ENCODE results near the gene SPAG9.
"Not testable (repeated sequence)": the region's sequence is repeated elsewhere in the genome, so short reads cannot be mapped to it uniquely, and the experiment has no call there.

SPAG9 gene

DNA sequence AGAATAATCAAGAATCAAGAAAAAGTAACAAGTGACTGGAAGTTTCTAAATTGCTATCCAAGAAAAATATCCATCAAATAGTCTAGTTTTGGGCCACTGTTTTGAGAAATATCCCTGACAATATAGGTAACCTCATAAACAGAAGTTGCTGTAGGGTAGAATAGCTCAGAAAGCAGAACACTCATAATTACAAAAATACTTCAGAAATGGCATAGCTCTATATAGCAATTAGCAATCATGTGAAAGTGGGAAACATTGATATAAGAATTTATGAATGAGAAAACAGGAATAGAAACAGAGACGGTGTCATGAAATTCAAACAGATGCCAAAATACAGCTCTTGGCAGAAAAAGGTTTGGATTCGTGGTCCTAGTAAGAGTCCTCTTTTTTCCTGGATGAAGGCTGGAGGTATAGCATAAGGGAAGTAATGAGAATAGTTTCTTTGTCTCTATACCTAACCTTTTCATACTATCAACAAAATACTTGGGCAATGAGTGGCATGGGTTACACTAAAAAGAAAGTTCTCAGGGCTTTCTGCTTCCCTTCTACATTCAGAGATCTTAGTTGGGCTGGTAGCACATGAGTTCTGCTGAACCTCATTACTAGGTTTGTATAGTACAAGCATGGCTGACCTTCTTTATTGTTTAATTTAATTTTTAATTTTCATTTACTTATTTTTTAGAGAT lies 33.5 kb downstream of the SPAG9 start:
- no peak for DNase-seq

DNA sequence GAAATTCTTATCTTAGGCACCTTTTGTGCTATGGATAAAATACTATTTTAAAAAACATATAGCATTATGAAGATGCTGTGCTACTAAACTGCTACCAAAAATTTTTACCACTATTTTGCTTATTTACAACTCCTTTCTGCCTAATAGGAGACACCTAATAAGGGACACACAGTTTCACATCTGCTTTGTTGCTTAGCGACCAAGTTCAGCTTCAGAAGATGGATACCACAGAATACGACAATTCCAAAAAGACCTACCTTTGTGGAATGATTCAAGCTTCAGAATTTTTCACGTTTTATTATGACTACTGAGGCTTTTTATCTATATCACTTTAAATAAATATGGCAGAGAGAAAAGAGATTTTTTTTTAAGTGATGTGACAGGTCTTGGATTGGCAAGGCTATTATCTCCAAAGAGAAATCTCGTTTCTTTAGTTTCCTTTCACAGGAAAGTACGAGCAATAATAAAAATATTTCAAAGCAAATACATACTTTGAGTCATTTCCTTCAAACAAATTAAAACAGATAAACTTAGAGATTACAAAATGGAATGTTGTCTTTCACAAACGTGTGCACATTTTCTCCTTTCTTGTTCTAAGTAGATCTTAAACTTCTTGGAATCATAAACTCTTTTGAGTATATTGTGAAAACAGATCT lies 35.4 kb downstream of the SPAG9 start:
- no peak for DNase-seq

DNA sequence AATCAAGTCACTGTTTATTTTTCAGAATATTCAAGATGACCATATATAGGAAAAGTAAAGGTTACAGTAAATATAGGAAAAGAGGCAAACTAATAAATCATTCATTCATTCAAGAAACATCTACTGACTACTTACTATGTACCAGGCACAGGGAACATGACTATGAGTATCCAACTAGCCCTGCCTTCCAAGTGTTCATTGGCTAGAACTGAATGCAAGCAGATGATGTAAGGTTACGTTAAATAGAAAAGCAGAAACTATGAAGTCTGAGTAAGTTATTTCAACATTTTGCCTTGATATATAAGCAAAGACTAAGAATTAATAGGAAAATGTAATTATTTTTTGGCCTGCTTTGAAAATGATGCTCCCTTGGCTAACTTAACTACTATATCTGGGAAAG lies 36.7 kb downstream of the SPAG9 start:
- DNase-seq, result no peak

DNA sequence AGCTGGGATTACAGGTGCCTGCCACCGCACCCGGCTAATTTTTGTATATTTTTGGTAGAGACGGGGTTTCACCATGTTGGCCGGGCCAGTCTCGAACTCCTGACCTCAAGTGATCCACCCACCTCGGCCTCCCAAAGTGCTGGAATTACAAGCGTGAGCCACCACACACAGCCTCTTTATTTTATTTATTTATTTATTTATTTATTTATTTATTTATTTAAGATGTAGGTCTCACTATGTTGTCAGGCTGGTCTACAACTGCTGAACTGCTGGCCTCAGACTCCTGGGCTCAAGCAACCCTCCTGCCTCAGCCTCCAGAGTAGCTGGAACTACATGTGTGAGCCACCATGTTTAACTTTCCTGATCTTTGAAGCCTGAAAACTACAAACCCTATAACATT lies 37.3 kb downstream of the SPAG9 start:
- DNase-seq, result not testable (repeated sequence)

DNA sequence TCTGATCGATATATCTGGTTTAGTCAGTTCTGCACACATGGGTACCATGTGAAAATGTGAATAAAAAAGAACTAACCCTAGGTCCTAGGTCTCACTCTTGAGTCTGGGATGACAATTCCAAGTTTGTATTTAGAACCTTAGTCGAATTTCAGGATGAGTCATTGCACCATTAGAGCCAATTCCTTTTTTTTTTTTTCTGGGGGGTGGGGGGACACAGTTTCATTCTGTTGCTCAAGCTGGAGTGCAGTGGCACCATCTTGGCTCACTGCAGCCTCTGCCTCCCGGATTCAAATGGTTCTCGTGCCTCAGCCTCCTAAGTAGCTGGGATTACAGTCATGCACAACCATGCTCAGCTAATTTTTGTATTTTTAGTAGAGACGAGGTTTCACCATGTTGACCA lies 41.6 kb downstream of the SPAG9 start:
- no peak for DNase-seq

DNA sequence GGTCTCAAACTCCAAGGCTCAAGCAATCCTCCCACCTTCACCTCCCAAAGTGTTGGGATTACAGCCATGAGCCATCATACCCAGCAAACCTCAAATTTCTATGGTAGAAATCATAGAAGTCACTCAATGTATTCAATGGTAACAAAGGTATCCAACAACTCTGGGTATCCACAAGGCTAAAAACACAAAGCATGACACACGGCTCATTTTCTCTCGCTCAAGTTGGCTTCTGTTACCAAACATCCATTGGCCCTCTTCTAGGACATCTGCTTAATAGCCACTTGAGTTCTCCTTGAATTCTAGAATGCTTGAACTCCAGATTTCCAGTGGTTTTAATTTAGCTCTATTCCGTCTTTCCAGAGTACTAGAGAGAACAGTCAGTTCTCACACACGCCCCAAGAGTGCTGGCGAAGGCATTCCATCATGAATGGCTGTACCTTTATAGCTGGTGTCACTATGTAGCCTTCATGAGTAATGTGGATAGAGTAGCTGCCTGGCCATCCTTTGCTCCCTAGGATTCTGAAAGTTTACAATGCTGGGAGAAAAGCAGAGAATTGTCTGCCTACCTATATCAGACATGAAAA lies 42.6 kb downstream of the SPAG9 start:
- DNase-seq, result no peak

DNA sequence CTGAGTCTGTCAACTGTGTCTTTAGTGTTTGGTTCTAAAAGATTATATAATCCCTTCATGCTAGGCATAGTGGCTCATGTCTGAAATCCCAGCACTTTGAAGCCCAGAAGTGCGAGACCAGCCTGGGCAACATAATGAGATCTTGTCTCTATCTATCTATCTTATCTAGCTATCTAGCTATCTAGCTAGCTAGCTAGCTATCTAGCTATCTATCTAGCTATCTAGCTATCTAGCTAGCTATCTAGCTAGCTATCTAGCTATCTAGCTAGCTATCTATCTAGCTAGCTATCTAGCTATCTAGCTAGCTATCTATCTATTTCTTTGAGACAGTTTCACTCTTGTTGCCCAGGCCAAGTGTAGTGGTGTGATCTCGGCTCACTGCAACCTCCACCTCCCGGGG lies 43.8 kb downstream of the SPAG9 start:
- no peak for DNase-seq

DNA sequence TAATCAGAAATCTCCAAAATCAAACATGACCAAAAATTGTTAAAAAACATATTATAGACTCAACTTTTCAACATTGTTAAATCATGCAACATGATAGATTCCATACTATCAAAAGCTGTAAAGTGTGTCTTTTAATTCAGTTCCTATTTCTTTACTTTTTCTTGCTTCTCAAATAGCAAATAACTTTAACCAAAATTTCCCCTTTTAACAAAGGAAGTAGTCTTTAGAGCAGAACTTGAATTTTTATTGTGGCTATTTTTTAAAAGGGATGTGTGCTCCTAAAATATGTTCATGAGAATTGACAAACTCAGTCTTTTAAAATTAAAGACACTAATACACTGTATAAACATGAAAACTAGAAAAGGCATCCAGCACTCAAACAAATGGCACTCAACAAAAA lies 49.1 kb downstream of the SPAG9 start:
- no peak for DNase-seq

DNA sequence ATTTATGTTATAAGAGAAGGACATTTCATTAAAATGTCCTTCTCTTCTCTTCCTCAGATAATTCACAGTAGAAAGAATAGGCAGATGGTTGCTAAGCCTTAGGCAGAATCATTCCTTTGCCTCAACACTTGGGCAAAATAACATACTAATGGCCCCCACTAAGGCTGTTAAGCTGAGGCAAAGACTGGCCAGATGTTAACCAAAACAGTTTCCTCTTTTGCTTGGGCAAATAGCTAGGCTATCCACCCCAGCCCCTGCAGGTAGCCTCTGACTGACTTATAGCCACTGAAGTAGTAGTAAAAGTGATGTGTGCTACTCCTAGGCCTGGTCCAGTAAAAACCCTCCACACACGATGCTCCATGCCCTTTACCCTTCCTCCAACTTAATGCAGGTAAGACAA lies 55.2 kb downstream of the SPAG9 start:
- DNase-seq, result no peak

DNA sequence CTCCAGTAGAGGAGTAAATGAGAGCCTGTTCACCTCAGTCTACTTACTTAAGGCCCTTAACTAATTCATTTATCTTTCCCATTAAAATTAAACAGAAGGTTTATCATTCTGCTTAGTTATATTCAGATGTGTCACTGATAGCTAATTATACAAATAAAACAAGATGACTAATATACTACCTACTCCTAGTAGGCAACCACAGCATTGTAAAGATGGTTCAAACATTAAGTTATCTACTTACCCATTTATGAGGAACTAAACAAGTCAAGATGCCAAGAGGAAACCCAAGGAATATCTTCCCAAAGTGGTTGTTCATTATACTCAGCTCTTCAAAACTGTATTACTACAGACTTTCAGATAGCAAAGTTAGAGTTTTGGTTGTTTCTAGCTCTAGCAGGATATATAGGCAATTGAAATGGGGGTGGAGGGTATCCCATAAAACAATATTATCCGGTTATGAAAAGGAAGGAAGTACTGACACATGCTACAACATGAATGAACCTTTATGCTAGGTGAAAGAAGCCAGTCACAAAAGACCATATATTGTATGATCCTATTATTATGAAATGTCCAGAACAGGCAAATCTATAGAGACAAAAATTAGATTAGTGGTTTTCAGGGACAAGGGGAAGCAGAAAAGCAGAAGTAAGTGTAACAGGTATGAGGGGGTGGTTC lies 56.5 kb downstream of the SPAG9 start:
- no peak for DNase-seq

DNA sequence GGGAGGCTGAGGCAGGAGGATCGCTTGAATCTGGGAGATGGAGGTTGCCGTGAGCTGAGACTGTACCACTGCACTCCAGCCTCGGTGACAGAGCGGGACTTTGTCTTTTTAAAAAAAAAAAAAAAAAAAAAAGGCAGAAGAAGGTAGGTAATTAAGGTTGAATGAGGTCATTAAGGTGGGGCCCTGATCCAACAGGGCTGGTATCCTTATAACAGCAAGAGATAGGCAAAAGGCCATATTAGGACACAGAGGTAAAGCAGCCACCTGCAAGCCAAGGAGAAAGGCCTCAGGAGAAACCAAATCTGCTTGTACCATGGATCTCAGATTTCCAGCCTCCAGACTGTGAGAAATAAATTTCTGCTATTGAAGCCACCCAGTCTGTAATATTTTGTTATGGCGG lies 60.3 kb downstream of the SPAG9 start:
- DNase-seq, result no peak

DNA sequence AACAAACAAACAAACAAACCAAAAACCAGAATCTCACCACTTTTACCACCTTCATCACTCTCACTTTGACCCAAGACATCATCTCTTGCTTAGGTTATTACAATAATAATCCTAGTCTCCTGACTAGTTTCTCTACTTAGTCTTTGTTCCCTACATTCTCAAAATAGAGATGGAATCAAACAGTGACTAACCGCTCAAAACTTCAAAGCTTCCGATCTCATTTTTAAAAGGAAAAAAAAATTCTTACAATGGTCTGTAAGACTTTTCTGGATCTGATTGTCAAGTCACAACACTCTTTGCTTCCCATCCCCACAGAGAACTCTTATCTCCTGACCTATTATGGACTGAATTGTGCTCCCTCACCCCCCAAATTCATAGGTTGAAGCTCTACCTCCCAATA lies 60.9 kb downstream of the SPAG9 start:
- DNase-seq, result no peak

DNA sequence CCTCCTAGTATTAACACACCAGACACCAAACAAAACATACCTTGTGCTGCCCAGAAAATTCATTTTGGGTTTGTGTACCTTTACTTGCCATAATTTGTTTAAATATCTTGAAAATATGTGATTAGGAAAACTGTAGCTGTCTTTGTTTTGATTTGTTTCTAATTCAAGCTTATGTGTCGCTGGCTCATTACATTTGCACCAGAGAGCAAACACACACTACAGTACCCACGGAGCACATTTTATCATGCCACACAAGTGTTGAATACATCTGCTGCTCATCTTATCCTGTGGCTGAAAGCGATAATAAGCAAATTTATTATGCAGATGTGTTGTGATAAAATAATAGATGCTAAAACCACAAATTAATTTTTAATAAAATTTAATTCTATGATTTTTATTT lies 63.1 kb downstream of the SPAG9 start:
- DNase-seq, result no peak

DNA sequence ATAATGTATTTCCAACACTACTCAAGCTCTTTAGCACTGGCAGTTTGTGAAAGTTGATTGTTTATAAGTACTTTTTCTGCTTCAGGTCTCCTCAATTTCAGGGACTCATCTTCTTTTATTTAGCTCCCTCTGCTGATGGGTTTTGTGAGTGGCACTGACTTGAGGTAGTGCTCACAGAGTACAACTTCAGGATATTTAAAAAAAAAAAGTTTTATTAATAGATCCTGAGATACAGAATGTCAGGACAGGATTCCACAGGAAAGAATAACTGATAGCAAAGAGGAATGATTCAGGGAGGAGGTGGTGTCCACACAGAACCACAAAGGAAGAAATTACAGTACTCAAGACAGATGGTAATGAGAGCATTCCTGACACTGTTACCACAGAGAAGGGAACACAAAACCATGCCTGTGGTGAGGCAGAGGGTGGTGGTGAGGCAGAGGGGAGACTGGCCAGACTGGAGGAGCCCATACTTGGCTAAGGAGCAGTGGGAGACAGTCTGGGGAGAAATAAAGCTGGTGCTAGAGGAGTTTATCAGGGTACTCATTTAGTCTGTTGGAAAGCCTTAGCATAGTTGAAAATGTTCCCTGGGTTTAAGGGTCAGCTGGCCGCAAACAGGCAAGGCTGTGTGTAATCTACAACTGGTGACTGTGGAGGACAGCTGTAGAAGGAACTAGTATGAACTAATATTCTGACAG lies 63.7 kb downstream of the SPAG9 start:
- peak; percentile 29 for DNase-seq

DNA sequence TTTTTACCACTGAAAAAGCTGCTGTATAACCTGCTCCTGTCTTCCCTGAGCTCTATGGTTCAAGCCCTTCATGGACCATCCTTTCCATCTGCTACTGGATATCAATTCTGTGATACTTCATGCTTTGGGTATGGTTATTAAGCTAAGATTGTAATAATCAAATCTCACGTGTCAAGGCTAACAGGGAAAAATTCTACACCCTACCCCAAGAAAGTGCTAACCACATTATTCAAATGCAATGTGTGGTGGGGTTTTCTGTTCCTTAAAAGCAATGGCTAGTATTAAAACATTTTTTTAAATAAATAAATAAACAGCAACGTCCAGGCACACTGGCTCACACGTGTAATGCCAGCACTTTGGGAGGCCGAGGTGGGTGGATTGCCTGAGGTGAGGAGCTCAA lies 65.9 kb downstream of the SPAG9 start:
- no peak for DNase-seq

DNA sequence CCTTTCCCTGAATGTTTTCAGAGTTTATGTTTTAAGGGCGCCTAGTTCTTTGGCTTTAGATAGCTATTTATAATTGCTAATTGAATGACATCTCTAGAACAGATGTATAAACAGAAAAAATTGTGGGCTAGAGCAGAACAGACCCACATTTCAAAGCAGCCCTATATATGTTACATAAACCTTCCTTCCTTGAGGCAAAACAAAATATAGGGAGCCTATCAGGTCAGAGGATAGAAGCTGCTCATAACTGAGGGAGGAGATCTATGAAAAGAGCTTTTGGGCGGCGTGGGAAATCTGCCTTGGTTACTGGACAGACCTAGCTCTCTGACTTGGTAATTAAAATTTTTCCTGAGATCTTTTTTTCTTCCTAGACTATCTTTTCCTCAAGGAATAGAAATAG lies 68.4 kb downstream of the SPAG9 start:
- DNase-seq, result no peak

DNA sequence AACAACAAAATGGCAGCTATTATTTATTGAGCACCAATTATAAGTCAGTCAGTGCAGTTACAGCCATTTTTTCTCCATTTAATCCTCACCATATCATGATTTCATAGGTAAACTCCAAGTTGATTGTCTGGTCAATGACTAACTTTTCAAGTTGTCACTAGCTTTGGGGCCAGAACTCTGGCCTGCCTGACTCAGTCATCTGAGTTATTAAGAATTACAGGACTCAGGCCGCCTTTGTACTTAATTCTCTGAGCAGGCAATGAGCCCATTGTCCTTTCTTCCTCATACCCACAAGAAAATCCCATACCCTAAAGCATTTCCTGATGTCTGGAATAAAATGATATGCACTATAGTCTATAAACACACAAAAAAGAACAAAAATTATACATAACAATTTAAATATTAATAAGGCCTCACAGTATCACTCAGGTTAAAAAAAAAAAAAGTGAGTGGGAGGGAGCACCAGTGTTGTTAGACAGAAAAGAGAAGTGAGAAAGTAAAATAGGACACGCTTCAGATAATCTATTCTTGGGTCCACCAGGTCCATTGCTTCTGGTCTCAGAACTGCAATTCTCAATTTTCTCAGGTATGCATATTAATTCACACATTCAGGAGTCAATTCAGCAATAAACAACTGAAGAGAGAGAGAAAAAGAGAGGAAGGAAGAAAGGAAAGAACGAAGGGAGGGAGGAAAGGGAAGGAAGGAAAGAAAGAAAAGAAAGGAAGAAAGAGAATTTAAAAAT lies 70.2 kb downstream of the SPAG9 start:
- DNase-seq, result no peak

DNA sequence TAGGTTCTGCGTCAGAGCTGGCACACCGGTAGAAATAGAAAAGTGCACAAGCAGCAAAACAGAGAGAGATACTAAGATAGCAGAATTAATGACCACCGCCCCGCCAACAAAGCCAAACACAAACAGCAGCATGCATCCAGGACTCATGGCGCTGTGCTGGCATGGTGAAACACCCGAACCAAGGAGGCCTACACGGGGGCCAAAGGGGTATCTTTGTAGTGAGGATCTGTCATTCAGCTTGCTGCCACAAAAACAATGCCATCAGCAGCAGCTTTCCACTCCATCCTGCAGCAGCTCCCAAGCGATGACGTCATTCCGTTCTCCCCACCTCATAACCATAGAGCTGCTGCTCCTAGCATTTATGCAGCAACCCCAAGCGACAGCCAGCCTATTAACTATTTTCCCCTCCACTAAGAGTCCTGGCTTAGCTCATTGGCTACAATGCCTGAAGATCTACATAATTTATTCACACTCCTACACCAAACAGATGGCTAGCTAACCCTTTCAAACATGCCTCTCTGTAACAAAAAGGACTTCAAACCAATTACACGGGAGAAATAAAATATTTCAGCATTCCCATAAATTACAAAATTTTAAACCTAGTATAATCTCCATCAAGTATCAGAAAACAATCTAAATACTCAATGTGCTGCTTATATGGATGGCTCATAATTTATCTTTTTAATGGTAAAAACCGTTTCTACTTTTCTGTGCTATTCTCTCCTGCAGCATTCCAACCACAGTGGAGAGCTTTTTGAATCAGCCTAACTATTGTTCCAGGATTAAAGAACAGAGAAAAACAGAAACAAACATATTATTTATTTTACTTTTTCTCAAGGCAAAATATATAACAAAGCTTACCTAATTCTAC lies 73.9 kb downstream of the SPAG9 start:
- DNase-seq, result peak; percentile 98

DNA sequence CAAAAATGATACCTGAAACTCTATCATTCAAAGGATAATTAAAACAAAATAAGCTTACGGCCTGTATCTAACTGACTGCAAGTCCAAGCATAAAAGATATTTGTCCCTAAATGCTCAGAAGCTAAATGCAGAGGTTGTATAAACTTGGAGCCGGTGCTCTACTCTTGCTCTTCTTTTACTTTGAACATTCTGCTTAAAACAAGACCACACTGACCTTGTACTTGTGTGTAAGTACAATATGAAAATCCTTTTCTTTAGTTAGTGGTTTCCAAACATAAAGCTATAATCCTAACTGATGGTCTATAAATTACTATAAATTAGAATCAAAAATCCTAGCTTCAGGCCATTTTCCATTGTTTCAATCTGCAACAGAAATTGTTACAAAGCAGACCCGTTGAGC lies 74.6 kb downstream of the SPAG9 start:
- DNase-seq, result no peak

DNA sequence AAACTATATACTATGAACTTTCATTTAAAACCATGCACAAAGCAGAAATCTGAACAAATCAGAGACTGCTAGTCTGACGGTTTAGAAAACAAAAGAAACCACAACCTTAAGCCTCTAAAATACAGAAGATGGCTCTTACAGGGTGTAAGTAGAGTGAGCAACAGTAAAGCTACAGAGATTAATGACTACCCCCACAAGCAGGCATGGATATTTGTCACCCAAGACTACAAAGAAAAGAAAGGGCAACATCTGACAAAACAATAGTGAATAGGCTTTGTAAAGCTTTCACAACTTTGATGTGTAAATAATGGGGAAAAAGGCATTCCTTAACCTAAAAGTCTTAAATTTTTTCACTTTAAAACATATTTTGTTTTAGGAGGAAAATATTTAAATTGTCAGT lies 75.0 kb downstream of the SPAG9 start:
- DNase-seq, result peak; percentile 35

DNA sequence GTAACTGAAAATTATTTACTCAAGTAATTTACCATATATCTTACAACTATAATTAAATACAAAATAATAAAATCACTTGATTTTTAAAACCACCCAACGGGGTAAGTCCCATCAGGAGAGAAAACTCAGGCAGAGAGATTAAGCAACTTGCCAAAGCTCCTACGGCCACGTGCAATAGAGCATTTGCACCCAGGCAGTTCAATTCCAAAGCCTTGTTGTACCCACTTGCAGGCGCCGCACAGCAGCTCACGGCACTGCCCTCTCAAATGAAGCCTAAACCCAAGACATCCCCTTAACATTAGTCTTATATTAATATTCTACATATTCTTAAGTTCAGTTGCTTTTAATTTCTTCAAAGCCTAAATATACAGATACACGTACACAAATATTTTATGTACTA lies 75.7 kb downstream of the SPAG9 start:
- peak; percentile 33 for DNase-seq

DNA sequence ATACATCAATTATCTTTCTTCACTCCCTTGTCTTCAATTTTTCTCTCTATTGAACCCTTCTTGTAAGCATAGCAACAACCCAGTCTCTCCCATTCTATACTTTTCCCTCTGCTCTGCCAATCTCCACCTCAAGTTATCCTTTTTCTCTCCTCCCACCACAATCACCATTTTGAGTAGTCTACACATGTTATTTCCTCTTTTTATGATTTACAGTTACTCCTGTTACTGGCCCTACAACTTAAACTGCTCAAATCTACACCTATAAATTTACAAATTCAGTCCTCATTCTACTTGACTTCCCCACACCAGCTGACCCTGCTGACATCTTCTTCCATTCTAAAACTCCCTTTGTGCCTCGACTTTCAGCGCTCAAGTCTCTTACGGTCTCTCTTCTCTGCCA lies 84.6 kb downstream of the SPAG9 start:
- no peak for DNase-seq
